ENCODE measurements around the gene CADM4.
A peak's percentile ranks its signal among the peaks of the same experiment; 100 is the strongest.

Gene CADM4

GRCh38 chr19:43674183-43674582 lies 34.5 kb upstream of the CADM4 start:
- no peak overlapping the region for H3K4me3 ChIP-seq (ENCODE audit: low read length)
- TF ChIP-seq CTCF (conservative IDR thresholded peaks at IDR 0.05; ENCODE audit: low read depth, low read length): no peak
- no peak for DNase-seq (ENCODE audit: low read depth)

GRCh38 chr19:43673637-43674036 lies 34.0 kb upstream of the CADM4 start:
- no peak for TF ChIP-seq CTCF (conservative IDR thresholded peaks at IDR 0.05; ENCODE audit: low read depth, low read length)
- no peak for DNase-seq (ENCODE audit: low read depth)
- no peak overlapping the region for H3K4me3 ChIP-seq (ENCODE audit: low read length)

GRCh38 chr19:43672061-43672679 lies 32.5 kb upstream of the CADM4 start:
- no peak overlapping the region for H3K4me3 ChIP-seq (ENCODE audit: low read length)
- no peak for TF ChIP-seq CTCF (conservative IDR thresholded peaks at IDR 0.05; ENCODE audit: low read depth, low read length)
- DNase-seq (ENCODE audit: low read depth): no peak

GRCh38 chr19:43668406-43669109 lies 28.9 kb upstream of the CADM4 start:
- peak overlapping the region; percentile 66 for H3K4me3 ChIP-seq (ENCODE audit: low read length)
- DNase-seq (ENCODE audit: low read depth): peak; percentile 96
- TF ChIP-seq CTCF (conservative IDR thresholded peaks at IDR 0.05; ENCODE audit: low read depth, low read length): no peak

- peak overlapping the region; percentile 66 for H3K4me3 ChIP-seq (ENCODE audit: low read length)
- no peak for DNase-seq (ENCODE audit: low read depth)
- no peak for TF ChIP-seq CTCF (conservative IDR thresholded peaks at IDR 0.05; ENCODE audit: low read depth, low read length)
Measured at GRCh38 chr19:43667876-43668405, 28.3 kb upstream of the CADM4 start.

- H3K4me3 ChIP-seq (ENCODE audit: low read length): peak overlapping the region; percentile 66
- DNase-seq (ENCODE audit: low read depth): no peak
- TF ChIP-seq CTCF (conservative IDR thresholded peaks at IDR 0.05; ENCODE audit: low read depth, low read length): no peak
Measured at GRCh38 chr19:43667126-43667875, 27.7 kb upstream of the CADM4 start.
